GM12878 (cell line): ENCODE results near the gene SHC4. TPM values are rescaled to one million over a fixed set of nuclear protein-coding genes. Genes with fewer than 3 reads are reported as not detected.

ENCODE experiments used
- ATAC-seq: fragments of 200-7000 bp; cut with Tn5 transposase; 3 replicates; pipeline ENCODE4 v1.9.1; 2020; ENCODE audit warnings: mild to moderate bottlenecking, moderate library complexity
- BruUV-seq: library from RNA; stranded (reverse); fragments of 400-500 nt; replicated peaks from 2 replicates; lab custom pipeline; 2021; lab: Mats Ljungman, UMichigan
- CTCF ChIA-PET: fragments of 300-600 bp; sonication (Branson Sonifier 250); formaldehyde crosslinking; extraction: SDS; loops from one replicate; lab custom pipeline; 2021; ENCODE audit warnings: inconsistent platforms; lab: Yijun Ruan, JAX
- POLR2A ChIA-PET: fragments of 350-600 bp; formaldehyde crosslinking; extraction: SDS; loops from one replicate; lab custom pipeline; 2021; ENCODE audit warnings: inconsistent platforms; lab: Charles Lee
- RAD21 ChIA-PET: fragments of 300-600 bp; sonication (Branson Sonifier 250); formaldehyde crosslinking; loops from one replicate; lab custom pipeline; 2023; ENCODE audit warnings: antibody characterized with exemption; ENCODE audit not compliant: unreplicated experiment; lab: Charles Lee
- SMC1A ChIA-PET: fragments of 300-600 bp; sonication (Branson Sonifier 250); formaldehyde crosslinking; loops from one replicate; lab custom pipeline; 2023; ENCODE audit not compliant: unreplicated experiment, uncharacterized antibody; lab: Charles Lee
- DNase-seq: peaks from one replicate; pipeline ENCODE4 v3.0.0-alpha.2; 2011; ENCODE audit warnings: low read depth, low spot score
- FAIRE-seq: peaks from 3 replicates; lab custom pipeline; 2011; peaks lifted over from hg19 to GRCh38; lab: Jason Lieb, UNC
- H2AFZ ChIP-seq: 2 replicates; pipeline ENCODE4 v1.6.0; 2011; ENCODE audit warnings: low read depth, low read length, control low read depth; ENCODE audit not compliant: control insufficient read depth
- H3K27ac ChIP-seq: 2 replicates; pipeline ENCODE4 v1.5.1; 2011; ENCODE audit warnings: control low read depth; ENCODE audit not compliant: control insufficient read depth, insufficient read depth
- H3K27me3 ChIP-seq, 2 experiments: replicated peaks in 1 of 2; 2 replicates each; pipeline versions ENCODE4 v1.6.0 to v1.6.1; 2011; ENCODE audit warnings: low read length in 1 of 2; ENCODE audit not compliant: control insufficient read depth in 2 of 2, insufficient read depth in 2 of 2
- H3K36me3 ChIP-seq, 2 experiments: 2 replicates each; pipeline ENCODE4 v1.5.1; 2011; ENCODE audit warnings: low read length in 1 of 2; ENCODE audit not compliant: control insufficient read depth in 2 of 2, insufficient read depth in 2 of 2
- H3K4me1 ChIP-seq: 2 replicates; pipeline ENCODE4 v1.6.1; 2011; ENCODE audit warnings: mild to moderate bottlenecking, low read length, moderate library complexity, mixed read lengths; ENCODE audit not compliant: control insufficient read depth, insufficient read depth
- H3K4me2 ChIP-seq: 2 replicates; pipeline ENCODE4 v1.6.0; 2011; ENCODE audit warnings: control low read depth; ENCODE audit not compliant: control insufficient read depth, insufficient read depth
- H3K4me3 ChIP-seq: fragments of 200-600 bp; sonication (generic); 2 replicates; pipeline ENCODE4 v1.5.1; 2016
- H3K79me2 ChIP-seq: 2 replicates; pipeline ENCODE4 v1.6.0; 2011; ENCODE audit warnings: low read length; ENCODE audit not compliant: control insufficient read depth, insufficient read depth
- H3K9ac ChIP-seq: 2 replicates; pipeline ENCODE4 v1.8.0; 2011; ENCODE audit warnings: low read length, control low read depth, mixed read lengths; ENCODE audit not compliant: control insufficient read depth, insufficient read depth
- H3K9me3 ChIP-seq: replicated peaks from 3 replicates; pipeline ENCODE4 v1.5.1; 2011; ENCODE audit warnings: mild to moderate bottlenecking, low read length; ENCODE audit not compliant: control insufficient read depth, insufficient read depth
- H4K20me1 ChIP-seq: 2 replicates; pipeline ENCODE4 v1.6.0; 2011; ENCODE audit not compliant: control insufficient read depth, insufficient read depth
- ASH2L ChIP-seq: fragments of 300-600, 200-600 bp; sonication (generic); IDR thresholded peaks from 2 replicates; pipeline ENCODE4 v1.6.1; 2017; ENCODE audit warnings: low read depth, mild to moderate bottlenecking, borderline replicate concordance
- EGR1 ChIP-seq, 2 experiments: IDR thresholded peaks; 1 replicate in 1 of 2; 2 replicates in 1 of 2; pipeline ENCODE4 v1.6.1; 2011 to 2012; ENCODE audit warnings: low read depth in 2 of 2, low read length in 2 of 2, borderline replicate concordance in 1 of 2, mild to moderate bottlenecking in 1 of 2, moderate library complexity in 1 of 2
- KLF5 ChIP-seq: fragments of 450-650 bp; IDR thresholded peaks from 2 replicates; pipeline ENCODE4 v1.6.1; 2014; ENCODE audit warnings: mild to moderate bottlenecking; ENCODE audit not compliant: partially characterized antibody
- MYC ChIP-seq: IDR thresholded peaks from 2 replicates; pipeline ENCODE4 v1.6.1; 2011; ENCODE audit warnings: mild to moderate bottlenecking, low read length, moderate library complexity, inconsistent platforms; ENCODE audit not compliant: insufficient read depth, insufficient replicate concordance, insufficient read length, severe bottlenecking
- RB1 ChIP-seq: fragments of 450-650 bp; formaldehyde crosslinking; IDR thresholded peaks from 2 replicates; pipeline ENCODE4 v1.6.1; 2017; ENCODE audit warnings: mild to moderate bottlenecking, borderline replicate concordance
- RELA ChIP-seq: fragments of 450-650 bp; IDR thresholded peaks from 2 replicates; pipeline ENCODE4 v1.8.0; 2014; ENCODE audit warnings: borderline replicate concordance; ENCODE audit not compliant: partially characterized antibody
- SIN3A ChIP-seq: IDR thresholded peaks from 2 replicates; pipeline ENCODE4 v1.6.1; 2012; ENCODE audit warnings: low read depth, low read length, improper control_type of control experiment
- SIX5 ChIP-seq: IDR thresholded peaks from 2 replicates; pipeline ENCODE4 v1.6.1; 2011; ENCODE audit warnings: mild to moderate bottlenecking, low read depth, low read length, moderate library complexity; ENCODE audit not compliant: severe bottlenecking
- TCF12 ChIP-seq: IDR thresholded peaks from 2 replicates; pipeline ENCODE4 v1.6.1; 2011; ENCODE audit warnings: low read depth, mild to moderate bottlenecking, low read length
- YBX1 ChIP-seq: fragments of 450-650 bp; IDR thresholded peaks from 2 replicates; pipeline ENCODE4 v1.6.1; 2016; ENCODE audit warnings: antibody characterized with exemption
- YY1 ChIP-seq: IDR thresholded peaks from 2 replicates; pipeline ENCODE4 v1.6.1; 2011; ENCODE audit warnings: low read depth, mild to moderate bottlenecking, low read length
- ZNF207 ChIP-seq: fragments of 450-650 bp; IDR thresholded peaks from 2 replicates; pipeline ENCODE4 v1.6.1; 2014; ENCODE audit warnings: antibody characterized with exemption, mild to moderate bottlenecking, borderline replicate concordance
- WGBS: methylation state at CpG from one replicate; pipeline ENCODE4 v1.1.6; 2016; ENCODE audit warnings: low lambda C conversion rate; ENCODE audit not compliant: insufficient replicate concordance, insufficient coverage; ENCODE audit errors: missing lambda C conversion rate; 5-methylcytosine and 5-hydroxymethylcytosine counted together
- in situ Hi-C: fragments of 300-500 bp; cut with MboI; formaldehyde crosslinking; loops from 9 replicates; pipeline ENCODE4 v1.14.3; 2018; ENCODE audit warnings: mixed read lengths
- intact Hi-C: fragments of 100-400 bp; cut with micrococcal nuclease; formaldehyde crosslinking; loops from one replicate; pipeline ENCODE4 v1.14.2; 2022; ENCODE audit not compliant: unreplicated experiment
- polyA plus RNA-seq, 11 experiments: library from polyadenylated mRNA; depleted of rRNA in 4 of 11; unstranded in 6 of 11; stranded (reverse) in 5 of 11; fragments of >200 nt; fragmentation: Nextera tagmentation in 4 of 11; fragmentation: Illumina TruSeq in 1 of 11; extraction: Ambion mirVana in 4 of 11; extraction: Trizol in 1 of 11; gene quantifications; 1 replicate in 1 of 11; 2 replicates in 10 of 11; pipeline versions ENCODE4 v1.2.1 to v1.2.3, GENCODE V29; 2011 to 2016; ENCODE audit warnings: inconsistent platforms in 2 of 11, missing spikeins in 2 of 11, low read depth in 1 of 11
- total RNA-seq, 4 experiments: library from RNA; depleted of rRNA in 3 of 4; stranded (reverse); fragments of >200 nt in 3 of 4; fragmentation: Illumina TruSeq in 1 of 4; extraction: Trizol in 1 of 4; gene quantifications; 2 replicates each; pipeline versions ENCODE4 v1.2.1 to v1.2.3, GENCODE V29; 2013 to 2021
- TF ChIP-seq, protein P1 (sequence below): fragments of 450-650 bp; IDR thresholded peaks from 2 replicates; pipeline ENCODE4 v1.6.1; 2016; ENCODE audit warnings: mild to moderate bottlenecking, moderate library complexity, borderline replicate concordance
- TF ChIP-seq, protein P2 (sequence below): IDR thresholded peaks from 2 replicates; pipeline ENCODE4 v1.6.1; 2012; ENCODE audit warnings: low read depth, low read length, improper control_type of control experiment

The SHC4 gene
- total and polyA plus RNA-seq, 10 of the 15 experiments (the other 5 are each of a cell fraction or from before 2014, with no cell fraction given), result 0.04 to 0.87 (median 0.14) TPM

DNA sequence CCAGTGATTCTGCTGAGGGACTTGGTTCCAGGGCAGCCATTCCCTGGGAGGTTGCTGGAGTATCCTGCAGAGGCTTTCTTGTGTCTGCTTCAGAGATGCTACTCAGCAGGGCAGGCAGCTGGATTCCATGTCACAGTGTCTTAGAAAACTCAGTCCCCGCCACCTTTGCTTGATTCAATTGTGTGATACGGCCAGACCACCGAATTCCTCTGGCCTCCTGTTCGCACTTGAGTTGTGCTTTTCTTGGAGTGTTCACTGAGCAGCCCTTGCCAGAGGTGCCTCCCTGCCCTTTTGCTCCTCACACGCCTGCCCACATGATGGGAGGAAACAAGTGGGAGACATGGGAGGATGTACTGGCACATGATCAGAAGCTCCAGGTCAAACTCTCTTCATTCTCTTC lies 19.6 kb upstream of the SHC4 start:
- in situ Hi-C loops, result no loop called here
- ChIA-PET CTCF (interaction anchor here (1.5 kb wide), 1 partner anchor 122 kb away, joined by 3 read pairs; no protein-coding TSS in a partner anchor), SMC1A (interaction anchor here (0.6 to 0.8 kb wide), 2 partner anchors 11 to 139 kb away, joined by 3 to 4 read pairs; no protein-coding TSS in a partner anchor), RAD21 (no interaction called here), POLR2A (no interaction called here)
- Histone ChIP-seq H3K4me2 (no peak overlapping the region), H3K79me2 (no peaks in the 10 kb centered on the region), H2AFZ (no peak overlapping the region), H3K9ac (no peak overlapping the region), H3K27ac (no peak overlapping the region), H3K9me3 (no peaks in the 10 kb centered on the region), H3K4me1 (no peaks in the 10 kb centered on the region), H3K27me3 (no peaks in the 10 kb centered on the region), H4K20me1 (no peaks in the 10 kb centered on the region), H3K4me3 (no peak overlapping the region), H3K36me3 (no peaks in the 10 kb centered on the region)
- ATAC-seq (no peak), FAIRE-seq (no peak), DNase-seq (no peak)
- intact Hi-C loops, result no loop called here
- no peak for TF ChIP-seq SIN3A
- BruUV-seq, result no TSS peak
- 83% methylated on average over 5 of the region's 5 CpGs for WGBS

DNA sequence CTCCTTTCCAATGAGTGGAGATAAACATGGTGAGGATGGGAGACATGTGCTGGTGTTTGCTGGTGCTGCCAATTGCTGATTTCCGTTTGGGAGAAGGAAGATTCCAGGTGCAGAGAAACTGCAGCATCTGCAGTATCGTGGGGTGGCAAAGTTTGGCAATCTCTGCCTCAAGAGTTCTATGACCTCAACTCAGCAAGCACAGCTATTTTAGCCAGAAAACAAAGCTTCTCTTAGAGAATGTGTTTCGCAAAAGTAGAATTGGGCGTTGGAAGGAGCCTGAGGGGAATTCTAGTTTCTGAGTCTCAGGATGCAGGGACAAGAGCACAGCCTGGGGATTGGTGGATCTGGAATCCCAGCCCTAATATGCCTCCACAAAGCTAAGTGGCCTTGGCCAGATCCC lies 18.2 kb upstream of the SHC4 start:
- RAD21 ChIA-PET, result no interaction called here
- CTCF ChIA-PET, result interaction anchor here (0.7 to 1.5 kb wide), 2 partner anchors 120 to 1163 kb away, joined by 3 read pairs; no protein-coding TSS in a partner anchor
- FAIRE-seq (no peak), ATAC-seq (no peak), DNase-seq (no peak)
- POLR2A ChIA-PET, result no interaction called here
- intact Hi-C loops (no loop called here), in situ Hi-C loops (no loop called here)
- no peak overlapping the region for H3K9ac ChIP-seq
- SMC1A ChIA-PET, result no interaction called here
- no peaks in the 10 kb centered on the region for H3K36me3 ChIP-seq
- WGBS, result 58% methylated on average over 4 of the region's 4 CpGs
- TF ChIP-seq ZNF207 (no peak), KLF5 (no peak), YY1 (no peak), YBX1 (no peak), TCF12 (no peak), RELA (no peak), EGR1 (IDR thresholded peaks at IDR 0.05; ENCODE audit: borderline replicate concordance in 1 of 2, low read depth in 2 of 2, low read length in 2 of 2) (no peak), RB1 (no peak), ASH2L (no peak), SIX5 (no peak), MYC (no peak)
- TF ChIP-seq, protein P1, sequence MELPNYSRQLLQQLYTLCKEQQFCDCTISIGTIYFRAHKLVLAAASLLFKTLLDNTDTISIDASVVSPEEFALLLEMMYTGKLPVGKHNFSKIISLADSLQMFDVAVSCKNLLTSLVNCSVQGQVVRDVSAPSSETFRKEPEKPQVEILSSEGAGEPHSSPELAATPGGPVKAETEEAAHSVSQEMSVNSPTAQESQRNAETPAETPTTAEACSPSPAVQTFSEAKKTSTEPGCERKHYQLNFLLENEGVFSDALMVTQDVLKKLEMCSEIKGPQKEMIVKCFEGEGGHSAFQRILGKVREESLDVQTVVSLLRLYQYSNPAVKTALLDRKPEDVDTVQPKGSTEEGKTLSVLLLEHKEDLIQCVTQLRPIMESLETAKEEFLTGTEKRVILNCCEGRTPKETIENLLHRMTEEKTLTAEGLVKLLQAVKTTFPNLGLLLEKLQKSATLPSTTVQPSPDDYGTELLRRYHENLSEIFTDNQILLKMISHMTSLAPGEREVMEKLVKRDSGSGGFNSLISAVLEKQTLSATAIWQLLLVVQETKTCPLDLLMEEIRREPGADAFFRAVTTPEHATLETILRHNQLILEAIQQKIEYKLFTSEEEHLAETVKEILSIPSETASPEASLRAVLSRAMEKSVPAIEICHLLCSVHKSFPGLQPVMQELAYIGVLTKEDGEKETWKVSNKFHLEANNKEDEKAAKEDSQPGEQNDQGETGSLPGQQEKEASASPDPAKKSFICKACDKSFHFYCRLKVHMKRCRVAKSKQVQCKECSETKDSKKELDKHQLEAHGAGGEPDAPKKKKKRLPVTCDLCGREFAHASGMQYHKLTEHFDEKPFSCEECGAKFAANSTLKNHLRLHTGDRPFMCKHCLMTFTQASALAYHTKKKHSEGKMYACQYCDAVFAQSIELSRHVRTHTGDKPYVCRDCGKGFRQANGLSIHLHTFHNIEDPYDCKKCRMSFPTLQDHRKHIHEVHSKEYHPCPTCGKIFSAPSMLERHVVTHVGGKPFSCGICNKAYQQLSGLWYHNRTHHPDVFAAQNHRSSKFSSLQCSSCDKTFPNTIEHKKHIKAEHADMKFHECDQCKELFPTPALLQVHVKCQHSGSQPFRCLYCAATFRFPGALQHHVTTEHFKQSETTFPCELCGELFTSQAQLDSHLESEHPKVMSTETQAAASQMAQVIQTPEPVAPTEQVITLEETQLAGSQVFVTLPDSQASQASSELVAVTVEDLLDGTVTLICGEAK, result no peak
- TF ChIP-seq, protein P2, sequence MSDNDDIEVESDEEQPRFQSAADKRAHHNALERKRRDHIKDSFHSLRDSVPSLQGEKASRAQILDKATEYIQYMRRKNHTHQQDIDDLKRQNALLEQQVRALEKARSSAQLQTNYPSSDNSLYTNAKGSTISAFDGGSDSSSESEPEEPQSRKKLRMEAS, result no peak
- no peaks in the 10 kb centered on the region for H3K79me2 ChIP-seq
- no peaks in the 10 kb centered on the region for H3K4me1 ChIP-seq
- BruUV-seq, result no TSS peak
- no peak overlapping the region for H3K4me3 ChIP-seq
- no peaks in the 10 kb centered on the region for H3K9me3 ChIP-seq
- no peaks in the 10 kb centered on the region for H3K27me3 ChIP-seq
- H3K4me2 ChIP-seq, result no peak overlapping the region
- H2AFZ ChIP-seq, result no peak overlapping the region
- no peak overlapping the region for H3K27ac ChIP-seq
- no peaks in the 10 kb centered on the region for H4K20me1 ChIP-seq
